HEK293T (cell line): ENCODE data around the gene PLCB4.

Experiments
- CTCF ChIA-PET: fragments of 350-600 bp; formaldehyde crosslinking; extraction: SDS; loops from one replicate; lab custom pipeline; 2021; ENCODE audit warnings: antibody characterized with exemption, inconsistent platforms; lab: Yijun Ruan, JAX
- POLR2A ChIA-PET: fragments of 350-600 bp; formaldehyde crosslinking; extraction: SDS; loops from one replicate; lab custom pipeline; 2020; ENCODE audit warnings: antibody characterized with exemption, inconsistent platforms; lab: Yijun Ruan, JAX
- DNase-seq: peaks from one replicate; pipeline ENCODE4 v3.0.0; 2012; ENCODE audit warnings: mixed read lengths; ENCODE audit errors: extremely low spot score
- ARNT ChIP-seq: fragments of 450-650 bp; IDR thresholded peaks from 2 replicates; pipeline ENCODE4 v1.6.1; 2017; ENCODE audit warnings: mild to moderate bottlenecking
- BHLHE40 ChIP-seq: fragments of 450-650 bp; IDR thresholded peaks from 2 replicates; pipeline ENCODE4 v1.6.1; 2016; ENCODE audit warnings: mild to moderate bottlenecking, moderate library complexity, borderline replicate concordance
- CTBP1 ChIP-seq: fragments of 450-650 bp; IDR thresholded peaks from 2 replicates; pipeline ENCODE4 v1.6.1; 2016; ENCODE audit warnings: borderline replicate concordance
- ELF4 ChIP-seq: fragments of 450-650 bp; IDR thresholded peaks from 2 replicates; pipeline ENCODE4 v1.6.1; 2017; ENCODE audit warnings: antibody characterized with exemption
- FOXA1 ChIP-seq: fragments of 450-650 bp; IDR thresholded peaks from 2 replicates; pipeline ENCODE4 v1.6.1; 2016; ENCODE audit warnings: mild to moderate bottlenecking
- FOXK2 ChIP-seq: fragments of 450-650 bp; IDR thresholded peaks from 2 replicates; pipeline ENCODE4 v1.6.1; 2016; ENCODE audit warnings: mild to moderate bottlenecking
- FOXM1 ChIP-seq: fragments of 450-650 bp; IDR thresholded peaks from 2 replicates; pipeline ENCODE4 v1.6.1; 2017; ENCODE audit warnings: mild to moderate bottlenecking, borderline replicate concordance
- HDGF ChIP-seq: fragments of 450-650 bp; IDR thresholded peaks from 2 replicates; pipeline ENCODE4 v1.6.1; 2017; ENCODE audit warnings: antibody characterized with exemption, borderline replicate concordance
- L3MBTL2 ChIP-seq: fragments of 450-650 bp; conservative IDR thresholded peaks from 2 replicates; pipeline ENCODE4 v1.6.1; 2016; ENCODE audit warnings: mild to moderate bottlenecking
- LEF1 ChIP-seq: fragments of 450-650 bp; IDR thresholded peaks from 2 replicates; pipeline ENCODE4 v1.6.1; 2017; ENCODE audit warnings: mild to moderate bottlenecking, borderline replicate concordance
- NFRKB ChIP-seq: fragments of 450-650 bp; IDR thresholded peaks from 2 replicates; pipeline ENCODE4 v1.6.1; 2016; ENCODE audit warnings: mild to moderate bottlenecking, moderate library complexity
- SP1 ChIP-seq: fragments of 450-650 bp; IDR thresholded peaks from 2 replicates; pipeline ENCODE4 v1.6.1; 2017
- SUZ12 ChIP-seq: fragments of 450-650 bp; IDR thresholded peaks from 2 replicates; pipeline ENCODE4 v1.6.1; 2016; ENCODE audit warnings: mild to moderate bottlenecking
- TARDBP ChIP-seq: fragments of 450-650 bp; IDR thresholded peaks from 2 replicates; pipeline ENCODE4 v1.6.1; 2016
- ZNF384 ChIP-seq: fragments of 450-650 bp; IDR thresholded peaks from 2 replicates; pipeline ENCODE4 v1.6.1; 2016
- TF ChIP-seq, protein P1 (sequence below): fragments of 450-650 bp; IDR thresholded peaks from 2 replicates; pipeline ENCODE4 v1.6.1; 2016

Gene PLCB4

GRCh38 chr20:9390441-9390840, 321.6 kb downstream of the PLCB4 start:
- no peak for TF ChIP-seq ARNT
- no peak for TF ChIP-seq HDGF
- TF ChIP-seq SUZ12, result no peak
- no peak for TF ChIP-seq ELF4
- TF ChIP-seq NFRKB, result no peak
- TF ChIP-seq FOXA1, result no peak
- TF ChIP-seq FOXK2, result no peak
- TF ChIP-seq LEF1, result no peak
- no peak for TF ChIP-seq CTBP1
- TF ChIP-seq SP1, result no peak
- no peak for TF ChIP-seq L3MBTL2
- no peak for TF ChIP-seq BHLHE40
- TF ChIP-seq, protein P1, sequence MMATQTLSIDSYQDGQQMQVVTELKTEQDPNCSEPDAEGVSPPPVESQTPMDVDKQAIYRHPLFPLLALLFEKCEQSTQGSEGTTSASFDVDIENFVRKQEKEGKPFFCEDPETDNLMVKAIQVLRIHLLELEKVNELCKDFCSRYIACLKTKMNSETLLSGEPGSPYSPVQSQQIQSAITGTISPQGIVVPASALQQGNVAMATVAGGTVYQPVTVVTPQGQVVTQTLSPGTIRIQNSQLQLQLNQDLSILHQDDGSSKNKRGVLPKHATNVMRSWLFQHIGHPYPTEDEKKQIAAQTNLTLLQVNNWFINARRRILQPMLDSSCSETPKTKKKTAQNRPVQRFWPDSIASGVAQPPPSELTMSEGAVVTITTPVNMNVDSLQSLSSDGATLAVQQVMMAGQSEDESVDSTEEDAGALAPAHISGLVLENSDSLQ, result no peak
- no peak for TF ChIP-seq ZNF384
- no peak for TF ChIP-seq FOXM1
- TF ChIP-seq TARDBP, result no peak
- ChIA-PET POLR2A (no interaction called here), CTCF (no interaction called here)
- no peak for DNase-seq

- peak; percentile 74 for DNase-seq
- CTCF ChIA-PET, result interaction anchor here (0.6 to 1.3 kb wide), 10 partner anchors 18 to 1202 kb away, joined by 3 to 6 read pairs (median 3); no protein-coding TSS in a partner anchor
- POLR2A ChIA-PET, result no interaction called here
- TF ChIP-seq TARDBP, result no peak
Measured at GRCh38 chr20:9392892-9393857, 324.3 kb downstream of the PLCB4 start.

GRCh38 chr20:9395971-9396370, 327.1 kb downstream of the PLCB4 start:
- ChIA-PET CTCF (no interaction called here), POLR2A (no interaction called here)
- DNase-seq, result no peak
- TF ChIP-seq, protein P1, result no peak
- no peak for TF ChIP-seq L3MBTL2

- ChIA-PET CTCF (interaction anchor here (1.9 kb wide), 1 partner anchor 10 kb away, joined by 5 read pairs; no protein-coding TSS in a partner anchor), POLR2A (no interaction called here)
- no peak for DNase-seq
- TF ChIP-seq SP1 (no peak), SUZ12 (no peak), ARNT (no peak), TARDBP (no peak)
Measured at GRCh38 chr20:9397928-9398327, 329.0 kb downstream of the PLCB4 start.

DNA sequence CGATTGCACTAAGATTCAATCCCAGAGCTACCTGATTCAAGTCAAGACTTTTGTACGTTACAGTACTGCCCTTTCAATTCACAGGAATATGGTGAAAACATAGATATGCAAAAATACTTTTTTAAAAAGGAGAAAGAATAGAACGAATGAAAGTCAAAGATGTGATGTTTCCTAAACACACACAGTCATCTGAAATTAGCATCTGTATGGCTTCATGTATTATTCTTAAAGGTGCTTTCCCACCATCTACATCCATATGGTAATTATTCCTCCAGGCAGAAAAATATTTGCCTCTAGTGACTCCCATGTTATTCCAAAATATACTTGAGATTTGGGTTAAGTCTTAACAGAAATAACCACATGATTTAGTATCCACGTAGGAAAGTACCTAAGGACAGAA, 330.0 kb downstream of the PLCB4 start:
- DNase-seq, result no peak
- TF ChIP-seq ZNF384, result no peak
- TF ChIP-seq SP1, result no peak
- no peak for TF ChIP-seq ARNT
- TF ChIP-seq BHLHE40, result no peak
- TF ChIP-seq, protein P1, result no peak
- TF ChIP-seq TARDBP, result no peak
- no peak for TF ChIP-seq FOXK2
- ChIA-PET CTCF (interaction anchor here (1.9 kb wide), 1 partner anchor 9 kb away, joined by 5 read pairs; no protein-coding TSS in a partner anchor), POLR2A (no interaction called here)

GRCh38 chr20:9399322-9399721, 330.4 kb downstream of the PLCB4 start:
- TF ChIP-seq TARDBP (no peak), FOXK2 (no peak), LEF1 (no peak), NFRKB (no peak), ELF4 (no peak), ZNF384 (no peak), SP1 (no peak), HDGF (no peak), CTBP1 (no peak), L3MBTL2 (no peak), BHLHE40 (no peak), SUZ12 (no peak), ARNT (no peak), FOXM1 (no peak), FOXA1 (no peak)
- TF ChIP-seq, protein P1, result no peak
- ChIA-PET POLR2A (no interaction called here), CTCF (no interaction called here)
- DNase-seq, result no peak
